K562 (cell line): Measurements from ENCODE around the gene VSIG10. TPM values are rescaled to one million over a fixed set of nuclear protein-coding genes. Genes with fewer than 3 reads are reported as not detected.

Experiments used
- ATAC-seq: fragments of 200-7000 bp; cut with Tn5 transposase; 3 replicates; pipeline ENCODE4 v1.9.1; 2020; ENCODE audit warnings: moderate library complexity
- BruUV-seq: library from RNA; stranded (reverse); fragments of 400-500 nt; replicated peaks from 2 replicates; lab custom pipeline; 2021; lab: Mats Ljungman, UMichigan
- CTCF ChIA-PET: fragments of 300-600 bp; formaldehyde crosslinking; extraction: SDS; loops from one replicate; lab custom pipeline; 2021; ENCODE audit warnings: low intra/inter-chr PET ratio; lab: Yijun Ruan, JAX
- POLR2A ChIA-PET: fragments of 300-600, 350-650 bp; sonication (Branson Sonifier 250); formaldehyde crosslinking; extraction: SDS; loops from one replicate; lab custom pipeline; 2021; ENCODE audit warnings: antibody characterized with exemption, inconsistent platforms; lab: Yijun Ruan, JAX
- DNase-seq, 4 experiments: peaks; one replicate each; pipeline versions ENCODE4 v3.0.0 to v3.0.0-alpha.2; 2011 to 2018; ENCODE audit warnings: low spot score in 3 of 4, mixed read lengths in 3 of 4; ENCODE audit errors: extremely low read depth in 1 of 4
- FAIRE-seq: peaks from 2 replicates; lab custom pipeline; 2011; peaks lifted over from hg19 to GRCh38; lab: Jason Lieb, UNC
- H2AFZ ChIP-seq: 2 replicates; pipeline ENCODE4 v1.6.0; 2011; ENCODE audit warnings: low read depth, low read length, control low read depth, inconsistent platforms
- H3K27ac ChIP-seq: fragments of 200-600 bp; 3 replicates; pipeline ENCODE4 v1.8.0; 2011; ENCODE audit warnings: low read depth, mild to moderate bottlenecking, control low read depth, inconsistent platforms, low read length, moderate library complexity, mixed read lengths; ENCODE audit errors: extremely low read depth
- H3K27me3 ChIP-seq, 2 experiments: fragments of 300-600 bp in 1 of 2; 2 replicates in 1 of 2; 3 replicates in 1 of 2; pipeline versions ENCODE4 v1.6.0 to v1.8.0; 2011; ENCODE audit warnings: inconsistent platforms in 2 of 2, low read length in 2 of 2, mild to moderate bottlenecking in 1 of 2, mixed read lengths in 1 of 2, moderate library complexity in 1 of 2; ENCODE audit not compliant: control insufficient read depth in 2 of 2, insufficient read depth in 2 of 2
- H3K36me3 ChIP-seq: fragments of 300-600 bp; 3 replicates; pipeline ENCODE4 v1.8.0; 2011; ENCODE audit warnings: mild to moderate bottlenecking, low read length, inconsistent platforms; ENCODE audit not compliant: control insufficient read depth, insufficient read depth
- H3K4me1 ChIP-seq, 2 experiments: fragments of 200-600 bp in 1 of 2; replicated peaks in 1 of 2; 2 replicates in 1 of 2; 3 replicates in 1 of 2; pipeline versions ENCODE4 v1.5.1 to v1.8.0; 2011; ENCODE audit warnings: inconsistent platforms in 2 of 2, low read length in 2 of 2, mild to moderate bottlenecking in 1 of 2, mixed read lengths in 1 of 2, moderate library complexity in 1 of 2; ENCODE audit not compliant: control insufficient read depth in 2 of 2, insufficient read depth in 2 of 2
- H3K4me2 ChIP-seq: 2 replicates; pipeline ENCODE4 v1.6.1; 2011; ENCODE audit warnings: low read length, control low read depth, inconsistent platforms, mixed read lengths; ENCODE audit not compliant: insufficient read depth
- H3K4me3 ChIP-seq: fragments of 200-600 bp; sonication (generic), shearing (Covaris generic); 2 replicates; pipeline ENCODE4 v1.5.1; 2016; ENCODE audit warnings: control low read depth, inconsistent platforms
- H3K79me2 ChIP-seq: fragments of 200-600 bp; 3 replicates; pipeline ENCODE4 v1.8.0; 2011; ENCODE audit warnings: low read length, inconsistent platforms; ENCODE audit not compliant: control insufficient read depth, insufficient read depth
- H3K9ac ChIP-seq, 2 experiments: 2 replicates each; pipeline versions ENCODE4 v1.6.0 to v1.6.1; 2011; ENCODE audit warnings: low read depth in 2 of 2, low read length in 2 of 2, control low read depth in 1 of 2, inconsistent platforms in 1 of 2, mild to moderate bottlenecking in 1 of 2, mixed read lengths in 1 of 2; ENCODE audit not compliant: insufficient read depth in 1 of 2
- H3K9me1 ChIP-seq: one replicate; pipeline ENCODE4 v1.6.0; 2011; ENCODE audit warnings: inconsistent platforms, mild to moderate bottlenecking, low read length, moderate library complexity; ENCODE audit not compliant: control insufficient read depth, insufficient read depth
- H3K9me3 ChIP-seq: replicated peaks from 2 replicates; pipeline ENCODE4 v1.5.1; 2011; ENCODE audit warnings: low read depth, low read length, inconsistent platforms; ENCODE audit not compliant: control insufficient read depth, insufficient read depth
- H4K20me1 ChIP-seq: replicated peaks from 2 replicates; pipeline ENCODE4 v1.6.1; 2011; ENCODE audit warnings: low read length, inconsistent platforms, mixed read lengths; ENCODE audit not compliant: control insufficient read depth, insufficient read depth
- ARHGAP35 ChIP-seq: fragments of 450-650 bp; IDR thresholded peaks from 2 replicates; pipeline ENCODE4 v1.6.1; 2018; ENCODE audit not compliant: partially characterized antibody
- ARID3B ChIP-seq: fragments of 250-450 bp; sonication (Bioruptor Pico); IDR thresholded peaks from 2 replicates; pipeline ENCODE4 v1.4.0; 2020; ENCODE audit warnings: borderline replicate concordance
- CEBPZ ChIP-seq: fragments of 150-350 bp; IDR thresholded peaks from 2 replicates; pipeline ENCODE4 v1.6.1; 2014; ENCODE audit warnings: low read depth, mild to moderate bottlenecking, low read length, borderline replicate concordance
- CHD2 ChIP-seq: IDR thresholded peaks from 2 replicates; pipeline ENCODE4 v1.6.1; 2011; ENCODE audit warnings: low read depth, low read length
- CSDE1 ChIP-seq, 2 experiments: fragments of 450-650 bp; IDR thresholded peaks; 2 replicates each; pipeline ENCODE4 v1.6.1; 2016; ENCODE audit warnings: mild to moderate bottlenecking in 1 of 2
- NFE2L1 ChIP-seq: fragments of 450-650 bp; IDR thresholded peaks from 2 replicates; pipeline ENCODE4 v1.6.1; 2016; ENCODE audit warnings: missing genetic modification characterization, low read depth, mild to moderate bottlenecking, missing compliant biosample characterization, moderate library complexity, borderline replicate concordance
- RNF219 ChIP-seq: fragments of 250-450 bp; sonication (Bioruptor Pico); IDR thresholded peaks from 2 replicates; pipeline ENCODE4 v1.5.0; 2022; ENCODE audit warnings: mild to moderate bottlenecking
- SFPQ ChIP-seq: fragments of 200-400 bp; formaldehyde crosslinking; IDR thresholded peaks from 2 replicates; pipeline ENCODE4 v1.6.1; 2017; ENCODE audit warnings: mild to moderate bottlenecking, low read depth, low read length, moderate library complexity
- ZNF507 ChIP-seq: conservative IDR thresholded peaks from 2 replicates; pipeline ENCODE4 v1.6.1; 2017; ENCODE audit warnings: missing genetic modification characterization, missing compliant biosample characterization
- ZNF668 ChIP-seq: fragments of 250-450 bp; sonication (Bioruptor Pico); IDR thresholded peaks from 2 replicates; pipeline ENCODE4 v1.8.0; 2022; ENCODE audit warnings: mild to moderate bottlenecking, inconsistent platforms
- WGBS: fragments of 100-300 bp; shearing (Covaris generic); methylation state at CpG from one replicate; pipeline ENCODE4 v1.1.6; 2016; ENCODE audit warnings: low coverage, mixed read lengths; ENCODE audit not compliant: insufficient coverage; ENCODE audit errors: missing lambda C conversion rate; 5-methylcytosine and 5-hydroxymethylcytosine counted together
- in situ Hi-C: fragments of 300-500 bp; cut with MboI; formaldehyde crosslinking; loops from 4 replicates; pipeline ENCODE4 v1.15.0; 2018; ENCODE audit warnings: inconsistent platforms, mixed read lengths
- intact Hi-C: fragments of 100-400 bp; cut with micrococcal nuclease; formaldehyde crosslinking; loops from 2 replicates; pipeline ENCODE4 v1.14.2; 2022
- polyA plus RNA-seq, 8 experiments: library from polyadenylated mRNA; depleted of rRNA in 4 of 8; stranded (reverse) in 5 of 8; unstranded in 3 of 8; fragments of >200 nt; fragmentation: Nextera tagmentation in 2 of 8; fragmentation: Illumina TruSeq in 1 of 8; extraction: Ambion mirVana in 2 of 8; extraction: Trizol in 1 of 8; gene quantifications; 2 replicates each; pipeline versions ENCODE4 v1.2.1 to v1.2.3, GENCODE V29; 2011 to 2014; ENCODE audit warnings: inconsistent platforms in 1 of 8, missing spikeins in 1 of 8
- total RNA-seq, 7 experiments: library from RNA; depleted of rRNA in 6 of 7; stranded (reverse); fragments of >200 nt in 6 of 7; fragmentation: Illumina TruSeq in 2 of 7; extraction: Trizol in 2 of 7; gene quantifications; 2 replicates each; pipeline versions ENCODE4 v1.2.1 to v1.2.3, GENCODE V29; 2011 to 2021; ENCODE audit warnings: low replicate concordance in 1 of 7

The VSIG10 gene
- total and polyA plus RNA-seq, 9 of the 15 experiments (the other 6 are each of a cell fraction or from before 2014, with no cell fraction given) = 4.1 to 8.8 (median 4.7) TPM

GRCh38 chr12:118082161-118082560, 21.6 kb downstream of the VSIG10 start:
- intact Hi-C loops = no loop called here
- under 1% methylated on average over 9 of the region's 9 CpGs for WGBS

More at GRCh38 chr12:118082161-118082560, 21.6 kb downstream of the VSIG10 start:
- BruUV-seq = no TSS peak
- Histone ChIP-seq H3K4me3 (no peak overlapping the region), H3K36me3 (no peaks in the 10 kb centered on the region), H4K20me1 (no peaks in the 10 kb centered on the region), H3K4me1 (no peaks in the 10 kb centered on the region; a peak in 1 of 5 replicates), H3K79me2 (no peaks in the 10 kb centered on the region), H3K9ac (no peak overlapping the region), H3K9me3 (no peaks in the 10 kb centered on the region), H3K27ac (no peak overlapping the region), H3K27me3 (peaks cover 32 to 50% of the 10 kb centered on the region in 2 experiments), H3K4me2 (no peak overlapping the region), H2AFZ (no peak overlapping the region)
- ATAC-seq = peak; percentile 32; the same call in 1 of the 3 replicates
- CTCF ChIA-PET = no interaction called here
- POLR2A ChIA-PET = interaction anchor here (1.3 to 1.4 kb wide), 2 partner anchors 8 to 12 kb away, joined by 4 to 5 read pairs; no protein-coding TSS in a partner anchor
- DNase-seq = no peak
- no peak for FAIRE-seq
- in situ Hi-C loops = no loop called here
- no peak for TF ChIP-seq ZNF507 (tag)
- TF ChIP-seq CHD2 = no peak
- TF ChIP-seq ZNF668 (CRISPR knock-in tag) = no peak
- no peak for TF ChIP-seq CEBPZ
- no peak for TF ChIP-seq RNF219 (CRISPR knock-in tag)
- TF ChIP-seq SFPQ = no peak
- no peak for TF ChIP-seq ARHGAP35
- no peak for TF ChIP-seq CSDE1 (IDR thresholded peaks at IDR 0.05)
- TF ChIP-seq ARID3B (CRISPR knock-in tag) = no peak
- no peak for TF ChIP-seq NFE2L1 (tag)
- TF ChIP-seq, all 486 proteins: peak for 0
- H3K9me1 ChIP-seq = no peaks in the 10 kb centered on the region
